OCI-LY3 (cell line): ENCODE results near the gene MLXIPL.

ENCODE experiments used
- EZH2phosphoT487 ChIP-seq: fragments of 200-600 bp; shearing (Covaris generic); IDR thresholded peaks from 2 replicates; pipeline ENCODE4 v1.6.1; 2018; ENCODE audit warnings: antibody characterized with exemption, mixed run types, low read depth
- TF ChIP-seq, protein P1 (sequence below): fragments of 200-600, 300-600 bp; sonication (generic); IDR thresholded peaks from 2 replicates; pipeline ENCODE4 v1.5.1; 2014; ENCODE audit warnings: antibody characterized with exemption, low read length, low read depth

- TF ChIP-seq, protein P1, sequence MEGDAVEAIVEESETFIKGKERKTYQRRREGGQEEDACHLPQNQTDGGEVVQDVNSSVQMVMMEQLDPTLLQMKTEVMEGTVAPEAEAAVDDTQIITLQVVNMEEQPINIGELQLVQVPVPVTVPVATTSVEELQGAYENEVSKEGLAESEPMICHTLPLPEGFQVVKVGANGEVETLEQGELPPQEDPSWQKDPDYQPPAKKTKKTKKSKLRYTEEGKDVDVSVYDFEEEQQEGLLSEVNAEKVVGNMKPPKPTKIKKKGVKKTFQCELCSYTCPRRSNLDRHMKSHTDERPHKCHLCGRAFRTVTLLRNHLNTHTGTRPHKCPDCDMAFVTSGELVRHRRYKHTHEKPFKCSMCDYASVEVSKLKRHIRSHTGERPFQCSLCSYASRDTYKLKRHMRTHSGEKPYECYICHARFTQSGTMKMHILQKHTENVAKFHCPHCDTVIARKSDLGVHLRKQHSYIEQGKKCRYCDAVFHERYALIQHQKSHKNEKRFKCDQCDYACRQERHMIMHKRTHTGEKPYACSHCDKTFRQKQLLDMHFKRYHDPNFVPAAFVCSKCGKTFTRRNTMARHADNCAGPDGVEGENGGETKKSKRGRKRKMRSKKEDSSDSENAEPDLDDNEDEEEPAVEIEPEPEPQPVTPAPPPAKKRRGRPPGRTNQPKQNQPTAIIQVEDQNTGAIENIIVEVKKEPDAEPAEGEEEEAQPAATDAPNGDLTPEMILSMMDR = no peak
- no peak for TF ChIP-seq EZH2phosphoT487
Measured at GRCh38 chr7:73652541-73652949, 28.2 kb upstream of the MLXIPL start.
